ENCODE data around the gene HNF1A. TPM values are rescaled to one million over a fixed set of nuclear protein-coding genes. Genes with fewer than 3 reads are reported as not detected.

HNF1A gene
- total and polyA plus RNA-seq, 2 of the 13 experiments (the other 11 are each of a cell fraction or from before 2014, with no cell fraction given), result 13.4 to 34.7 TPM

DNA sequence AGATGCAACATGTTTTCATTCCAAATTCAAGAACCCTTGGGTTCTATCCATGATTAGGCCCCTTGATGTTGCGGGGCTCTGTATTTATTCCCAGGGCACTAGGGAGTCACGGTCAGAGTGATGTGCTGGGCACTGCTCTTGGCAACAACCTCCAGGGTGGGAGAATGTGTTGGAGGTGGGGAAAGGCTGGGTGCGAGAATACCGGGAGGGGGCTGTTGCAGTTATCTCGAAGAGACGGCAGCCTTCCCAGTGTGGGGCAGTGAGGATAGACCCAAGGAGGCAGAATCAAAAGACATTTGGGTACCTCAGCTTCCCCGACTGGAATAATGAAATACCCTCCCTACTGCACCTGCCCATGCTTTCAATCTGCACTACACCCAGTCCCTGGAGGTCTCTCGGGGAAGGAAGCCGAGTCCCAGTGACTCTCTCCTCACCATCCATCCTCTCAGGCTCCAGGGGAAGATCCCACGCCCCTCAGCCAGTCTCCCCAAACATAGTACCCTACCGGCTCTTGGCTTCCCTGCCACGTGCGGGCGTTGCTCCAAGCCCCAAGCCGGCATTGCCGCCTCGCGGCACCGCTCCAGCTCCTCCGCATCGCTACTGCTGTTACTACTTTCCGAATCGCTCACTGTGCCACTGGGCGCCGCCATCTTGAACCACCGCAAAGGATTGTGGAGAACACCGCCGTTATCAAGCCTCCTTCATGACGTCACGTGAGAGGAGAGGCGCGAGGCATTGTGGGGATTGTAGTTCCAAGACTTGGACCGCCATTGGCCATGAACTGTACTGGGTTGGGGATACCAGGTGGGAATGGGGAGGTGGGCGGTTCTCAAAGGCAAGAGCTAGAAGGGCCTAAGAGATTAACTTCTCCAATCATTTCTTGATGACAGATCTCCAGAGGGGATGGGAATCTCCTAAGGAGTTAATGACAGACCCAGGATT is 37.8 kb downstream of the HNF1A start, which contains the start of gene C12orf43 (continued):
- TF ChIP-seq, protein P1, sequence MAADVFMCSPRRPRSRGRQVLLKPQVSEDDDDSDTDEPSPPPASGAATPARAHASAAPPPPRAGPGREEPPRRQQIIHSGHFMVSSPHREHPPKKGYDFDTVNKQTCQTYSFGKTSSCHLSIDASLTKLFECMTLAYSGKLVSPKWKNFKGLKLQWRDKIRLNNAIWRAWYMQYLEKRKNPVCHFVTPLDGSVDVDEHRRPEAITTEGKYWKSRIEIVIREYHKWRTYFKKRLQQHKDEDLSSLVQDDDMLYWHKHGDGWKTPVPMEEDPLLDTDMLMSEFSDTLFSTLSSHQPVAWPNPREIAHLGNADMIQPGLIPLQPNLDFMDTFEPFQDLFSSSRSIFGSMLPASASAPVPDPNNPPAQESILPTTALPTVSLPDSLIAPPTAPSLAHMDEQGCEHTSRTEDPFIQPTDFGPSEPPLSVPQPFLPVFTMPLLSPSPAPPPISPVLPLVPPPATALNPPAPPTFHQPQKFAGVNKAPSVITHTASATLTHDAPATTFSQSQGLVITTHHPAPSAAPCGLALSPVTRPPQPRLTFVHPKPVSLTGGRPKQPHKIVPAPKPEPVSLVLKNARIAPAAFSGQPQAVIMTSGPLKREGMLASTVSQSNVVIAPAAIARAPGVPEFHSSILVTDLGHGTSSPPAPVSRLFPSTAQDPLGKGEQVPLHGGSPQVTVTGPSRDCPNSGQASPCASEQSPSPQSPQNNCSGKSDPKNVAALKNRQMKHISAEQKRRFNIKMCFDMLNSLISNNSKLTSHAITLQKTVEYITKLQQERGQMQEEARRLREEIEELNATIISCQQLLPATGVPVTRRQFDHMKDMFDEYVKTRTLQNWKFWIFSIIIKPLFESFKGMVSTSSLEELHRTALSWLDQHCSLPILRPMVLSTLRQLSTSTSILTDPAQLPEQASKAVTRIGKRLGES (CRISPR knock-in tag; IDR thresholded peaks at IDR 0.05; ENCODE audit: borderline replicate concordance), result no peak
- peak; percentile 94 for TF ChIP-seq DR1 (CRISPR knock-in tag; IDR thresholded peaks at IDR 0.05)
- TF ChIP-seq ZNF274 (CRISPR knock-in tag; IDR thresholded peaks at IDR 0.05), result peak; percentile 63; the same call in 1 of the 2 replicates
- TF ChIP-seq, protein P2, sequence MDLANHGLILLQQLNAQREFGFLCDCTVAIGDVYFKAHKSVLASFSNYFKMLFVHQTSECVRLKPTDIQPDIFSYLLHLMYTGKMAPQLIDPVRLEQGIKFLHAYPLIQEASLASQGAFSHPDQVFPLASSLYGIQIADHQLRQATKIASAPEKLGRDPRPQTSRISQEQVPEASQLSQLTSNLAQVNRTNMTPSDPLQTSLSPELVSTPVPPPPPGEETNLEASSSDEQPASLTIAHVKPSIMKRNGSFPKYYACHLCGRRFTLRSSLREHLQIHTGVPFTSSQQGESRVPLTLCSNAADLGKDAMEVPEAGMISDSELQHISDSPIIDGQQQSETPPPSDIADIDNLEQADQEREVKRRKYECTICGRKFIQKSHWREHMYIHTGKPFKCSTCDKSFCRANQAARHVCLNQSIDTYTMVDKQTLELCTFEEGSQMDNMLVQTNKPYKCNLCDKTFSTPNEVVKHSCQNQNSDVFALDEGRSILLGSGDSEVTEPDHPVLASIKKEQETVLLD (CRISPR knock-in tag; IDR thresholded peaks at IDR 0.05; ENCODE audit: low read depth), result no peak
- no peak for TF ChIP-seq SP5 (CRISPR knock-in tag; IDR thresholded peaks at IDR 0.05; ENCODE audit: borderline replicate concordance, low read depth)
- no peak for TF ChIP-seq TRIM24 (CRISPR knock-in tag; IDR thresholded peaks at IDR 0.05)
- TF ChIP-seq ZNF7 (CRISPR knock-in tag; IDR thresholded peaks at IDR 0.05), result no peak
- no peak; the same call in 1 of the 2 replicates for TF ChIP-seq BCL6 (CRISPR knock-in tag; IDR thresholded peaks at IDR 0.05)
- TF ChIP-seq KDM5B (CRISPR knock-in tag; IDR thresholded peaks at IDR 0.05; ENCODE audit: borderline replicate concordance), result peak; percentile 72; the same call in 1 of the 2 replicates
- peak; percentile 83; the same call in 1 of the 2 replicates for TF ChIP-seq KDM2A (CRISPR knock-in tag; IDR thresholded peaks at IDR 0.05; ENCODE audit: borderline replicate concordance, low read depth)
- peak; percentile 77; the same call in 1 of the 2 replicates for TF ChIP-seq CBX5 (CRISPR knock-in tag; IDR thresholded peaks at IDR 0.05; ENCODE audit: borderline replicate concordance)
- no peak for TF ChIP-seq HDAC6 (IDR thresholded peaks at IDR 0.05; ENCODE audit: low read depth, low read length)
- no peak for TF ChIP-seq STAG1 (CRISPR knock-in tag; IDR thresholded peaks at IDR 0.05)
- TF ChIP-seq, protein P3, sequence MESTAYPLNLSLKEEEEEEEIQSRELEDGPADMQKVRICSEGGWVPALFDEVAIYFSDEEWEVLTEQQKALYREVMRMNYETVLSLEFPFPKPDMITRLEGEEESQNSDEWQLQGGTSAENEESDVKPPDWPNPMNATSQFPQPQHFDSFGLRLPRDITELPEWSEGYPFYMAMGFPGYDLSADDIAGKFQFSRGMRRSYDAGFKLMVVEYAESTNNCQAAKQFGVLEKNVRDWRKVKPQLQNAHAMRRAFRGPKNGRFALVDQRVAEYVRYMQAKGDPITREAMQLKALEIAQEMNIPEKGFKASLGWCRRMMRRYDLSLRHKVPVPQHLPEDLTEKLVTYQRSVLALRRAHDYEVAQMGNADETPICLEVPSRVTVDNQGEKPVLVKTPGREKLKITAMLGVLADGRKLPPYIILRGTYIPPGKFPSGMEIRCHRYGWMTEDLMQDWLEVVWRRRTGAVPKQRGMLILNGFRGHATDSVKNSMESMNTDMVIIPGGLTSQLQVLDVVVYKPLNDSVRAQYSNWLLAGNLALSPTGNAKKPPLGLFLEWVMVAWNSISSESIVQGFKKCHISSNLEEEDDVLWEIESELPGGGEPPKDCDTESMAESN (CRISPR knock-in tag; conservative IDR thresholded peaks at IDR 0.05), result 0 out of 2 replicates have a peak, but pooled peaks have one; percentile 29
- TF ChIP-seq ATF5 (CRISPR knock-in tag; IDR thresholded peaks at IDR 0.05; ENCODE audit: low read depth), result no peak
- no peak for TF ChIP-seq CEBPB (IDR thresholded peaks at IDR 0.05; ENCODE audit: borderline replicate concordance, low read depth, low read length)
- TF ChIP-seq ZNF83 (CRISPR knock-in tag; IDR thresholded peaks at IDR 0.05; ENCODE audit: borderline replicate concordance), result no peak
- TF ChIP-seq ZNF260 (CRISPR knock-in tag; IDR thresholded peaks at IDR 0.05; ENCODE audit: borderline replicate concordance, low read depth), result 0 out of 2 replicates have a peak, but pooled peaks have one; percentile 19
- no peak for TF ChIP-seq ZNF354B (CRISPR knock-in tag; IDR thresholded peaks at IDR 0.05)
- TF ChIP-seq, protein P4, sequence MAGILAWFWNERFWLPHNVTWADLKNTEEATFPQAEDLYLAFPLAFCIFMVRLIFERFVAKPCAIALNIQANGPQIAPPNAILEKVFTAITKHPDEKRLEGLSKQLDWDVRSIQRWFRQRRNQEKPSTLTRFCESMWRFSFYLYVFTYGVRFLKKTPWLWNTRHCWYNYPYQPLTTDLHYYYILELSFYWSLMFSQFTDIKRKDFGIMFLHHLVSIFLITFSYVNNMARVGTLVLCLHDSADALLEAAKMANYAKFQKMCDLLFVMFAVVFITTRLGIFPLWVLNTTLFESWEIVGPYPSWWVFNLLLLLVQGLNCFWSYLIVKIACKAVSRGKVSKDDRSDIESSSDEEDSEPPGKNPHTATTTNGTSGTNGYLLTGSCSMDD (CRISPR knock-in tag; IDR thresholded peaks at IDR 0.05), result no peak
- TF ChIP-seq ESRRA (CRISPR knock-in tag; IDR thresholded peaks at IDR 0.05; ENCODE audit: low read depth), result no peak

All from HepG2 (cell line).